ENCODE data around the gene MLLT1.
"Not testable (repeated sequence)": the region's sequence is repeated elsewhere in the genome, so short reads cannot be mapped to it uniquely, and the experiment has no call there.

The MLLT1 gene

GRCh38 chr19:6279931-6280591 is at the start of gene MLLT1:
TSS of gene MLLT1 (minus strand) at chr19:6279975. CDS start at chr19:6279784, 191 bp downstream.
- DNase-seq (ENCODE audit: low spot score) = peak; percentile 100

GRCh38 chr19:6326815-6327214 is 47.0 kb upstream of the MLLT1 start:
- DNase-seq (ENCODE audit: low spot score) = no peak

GRCh38 chr19:6325614-6326013 is 45.8 kb upstream of the MLLT1 start:
- no peak for DNase-seq (ENCODE audit: low spot score)

GRCh38 chr19:6324757-6325156 is 45.0 kb upstream of the MLLT1 start:
- no peak for DNase-seq (ENCODE audit: low spot score)

GRCh38 chr19:6322284-6322683 is 42.5 kb upstream of the MLLT1 start:
- no peak for DNase-seq (ENCODE audit: low spot score)

- no peak for DNase-seq (ENCODE audit: low spot score)
These were observed 39.6 kb upstream of the MLLT1 start for GRCh38 chr19:6319376-6319775.

- DNase-seq (ENCODE audit: low spot score) = no peak
These were observed 39.0 kb upstream of the MLLT1 start for GRCh38 chr19:6318772-6319171.

- not testable (repeated sequence) for DNase-seq (ENCODE audit: low spot score)
These were observed 35.9 kb upstream of the MLLT1 start for GRCh38 chr19:6315646-6316045.

- DNase-seq (ENCODE audit: low spot score) = no peak
These were observed 33.7 kb upstream of the MLLT1 start for GRCh38 chr19:6313398-6313969.

GRCh38 chr19:6312018-6312417 is 32.2 kb upstream of the MLLT1 start:
- DNase-seq (ENCODE audit: low spot score) = no peak

- no peak for DNase-seq (ENCODE audit: low spot score)
These were observed 18.6 kb upstream of the MLLT1 start for GRCh38 chr19:6298413-6298812.

GRCh38 chr19:6297202-6297601 is 17.4 kb upstream of the MLLT1 start:
- DNase-seq (ENCODE audit: low spot score) = no peak

- DNase-seq (ENCODE audit: low spot score) = no peak
These were observed 12.2 kb upstream of the MLLT1 start for GRCh38 chr19:6292006-6292405.

- DNase-seq (ENCODE audit: low spot score) = no peak
These were observed 9.0 kb upstream of the MLLT1 start for GRCh38 chr19:6288737-6289136.

GRCh38 chr19:6287269-6287885 is 7.6 kb upstream of the MLLT1 start:
- no peak for DNase-seq (ENCODE audit: low spot score)

GRCh38 chr19:6286676-6287075 is 6.9 kb upstream of the MLLT1 start:
- no peak for DNase-seq (ENCODE audit: low spot score)

GRCh38 chr19:6282393-6282792 is 2.6 kb upstream of the MLLT1 start:
- not testable (repeated sequence) for DNase-seq (ENCODE audit: low spot score)

- DNase-seq (ENCODE audit: low spot score) = no peak
These were observed 200 bp downstream of the MLLT1 start for GRCh38 chr19:6279620-6279930.

GRCh38 chr19:6278740-6279619 is 795 bp downstream of the MLLT1 start:
- no peak for DNase-seq (ENCODE audit: low spot score)

GRCh38 chr19:6278051-6278450 is 1.7 kb downstream of the MLLT1 start:
- DNase-seq (ENCODE audit: low spot score) = no peak

- peak; percentile 66 for DNase-seq (ENCODE audit: low spot score)
These were observed 3.3 kb downstream of the MLLT1 start for GRCh38 chr19:6276447-6276846.

- no peak for DNase-seq (ENCODE audit: low spot score)
These were observed 4.5 kb downstream of the MLLT1 start for GRCh38 chr19:6275170-6275744.
